Superior temporal gyrus (tissue), 1 donor: ENCODE data around the gene POLR2C.

Experiments
- DNase-seq: peaks from one replicate; pipeline ENCODE4 v3.0.0-alpha.2; 2016; ENCODE audit errors: extremely low spot score

Gene POLR2C

GRCh38 chr16:57519796-57520360, 57.4 kb downstream of the POLR2C start:
- DNase-seq = peak; percentile 87
